ENCODE results near the gene HPRT1.
A peak's percentile ranks its signal among the peaks of the same experiment; 100 is the strongest.

The HPRT1 gene

DNA sequence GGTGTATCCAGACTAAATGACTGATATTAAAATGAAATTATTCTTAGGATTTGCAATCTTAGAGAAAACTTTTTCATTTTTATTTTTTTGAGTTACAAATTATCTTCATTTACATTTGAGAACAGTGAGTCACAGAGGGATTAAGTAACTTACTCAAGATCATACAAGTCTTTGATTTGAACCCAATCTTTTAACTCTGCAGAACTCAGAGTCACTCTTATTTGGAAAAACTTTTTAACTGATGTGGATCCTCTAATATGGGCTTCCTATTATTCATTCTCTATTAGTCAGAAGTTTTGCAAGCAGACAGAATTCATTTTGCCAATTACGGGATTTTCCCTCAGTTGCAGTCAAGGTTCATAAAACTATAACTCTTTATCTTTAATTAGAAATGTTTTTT, 20.1 kb downstream of the HPRT1 start:
- DNase-seq: no peak

DNA sequence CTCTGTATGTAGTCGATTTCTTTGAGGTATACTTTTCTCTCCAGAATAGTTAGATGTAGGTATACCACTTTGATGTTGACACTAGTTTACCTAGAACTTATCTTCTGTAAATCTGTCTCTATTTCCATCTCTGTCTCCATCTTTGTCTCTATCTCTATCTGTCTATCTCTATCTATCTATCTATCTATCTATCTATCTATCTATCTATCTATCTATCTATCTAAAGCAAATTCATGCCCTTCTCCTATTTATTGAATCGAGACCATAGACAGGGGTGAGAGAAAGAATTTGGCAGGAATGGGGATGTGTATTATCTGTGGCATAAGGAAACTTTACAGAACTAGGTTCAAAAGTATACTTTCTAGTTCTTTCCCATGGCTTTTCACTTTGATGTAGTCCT, 21.4 kb downstream of the HPRT1 start:
- no peak for DNase-seq

DNA sequence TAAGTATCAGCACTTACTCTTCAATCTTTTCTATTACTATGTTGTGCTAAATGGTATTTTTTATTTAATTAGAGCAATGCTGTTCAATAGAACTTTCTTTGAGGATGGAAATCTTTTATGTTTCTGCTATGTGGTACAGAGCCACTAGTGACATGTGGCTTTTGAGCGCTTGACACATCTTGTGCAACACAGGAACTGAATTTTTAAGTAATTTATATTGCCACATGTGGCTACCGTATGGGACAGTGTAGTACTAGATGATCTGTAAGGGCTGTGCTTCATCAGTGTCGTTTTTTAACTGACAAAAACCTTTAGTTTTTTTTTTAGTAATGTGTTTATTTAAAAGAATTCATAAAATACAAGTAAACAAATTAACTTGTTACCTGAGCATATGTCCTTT, 22.4 kb downstream of the HPRT1 start:
- DNase-seq: peak; percentile 3

DNA sequence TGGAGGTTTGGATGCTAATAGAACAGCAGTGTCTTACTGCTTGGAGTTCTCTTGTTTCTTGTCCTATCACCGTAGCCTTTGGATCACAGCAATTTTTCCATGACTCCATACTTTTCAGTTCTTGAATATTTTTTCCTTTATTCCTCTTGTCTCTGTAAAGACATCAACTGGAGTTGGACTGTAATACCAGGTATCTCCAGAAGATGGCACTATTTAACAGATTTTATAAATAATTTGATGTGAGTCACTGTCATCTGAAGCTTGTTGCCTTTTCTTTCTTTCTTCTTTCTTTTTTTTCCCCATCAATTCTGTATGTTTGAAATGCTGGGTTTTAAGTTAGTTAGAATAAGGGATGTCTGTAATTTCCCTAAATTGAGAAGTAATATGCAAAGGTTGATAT, 24.1 kb downstream of the HPRT1 start:
- no peak for DNase-seq

DNA sequence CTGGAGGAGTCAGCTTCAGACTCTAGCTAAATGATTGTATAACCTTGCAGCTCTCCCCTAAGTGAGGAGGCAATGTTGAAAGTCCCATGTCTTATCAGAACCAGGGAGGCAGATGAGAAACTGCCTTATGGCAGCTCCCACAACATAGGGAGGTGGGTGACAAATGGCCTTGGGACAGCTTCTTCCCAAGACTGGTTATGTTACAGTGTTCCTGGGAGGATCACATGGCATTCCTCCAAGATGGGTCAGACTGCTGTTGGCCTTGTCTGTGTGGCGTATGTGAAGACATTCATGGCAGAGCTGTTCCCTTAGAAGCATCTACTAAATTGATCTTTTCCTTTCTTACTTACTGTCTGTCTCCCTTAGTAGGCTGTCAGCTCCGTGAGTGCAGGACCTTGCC, 42.0 kb downstream of the HPRT1 start:
- DNase-seq: no peak

DNA sequence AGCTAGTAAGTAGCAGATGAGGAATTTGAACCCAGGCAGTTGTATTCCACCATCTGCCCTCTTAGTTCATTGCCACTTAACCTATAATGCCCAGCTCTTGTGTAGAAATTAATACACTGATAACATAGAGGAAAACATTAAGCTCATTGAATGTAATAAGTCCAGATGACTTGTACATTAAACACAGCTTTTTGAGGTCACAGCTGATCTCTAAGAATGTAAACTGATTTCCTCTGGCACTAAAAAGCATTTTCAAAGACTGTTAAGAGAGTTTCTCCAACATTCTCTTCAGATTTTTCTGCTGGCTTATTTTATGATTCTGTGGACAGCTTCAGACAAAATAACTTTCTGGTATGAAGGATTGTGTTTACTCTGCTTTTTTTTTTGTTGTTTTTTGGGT, 42.7 kb downstream of the HPRT1 start:
- no peak for DNase-seq

DNA sequence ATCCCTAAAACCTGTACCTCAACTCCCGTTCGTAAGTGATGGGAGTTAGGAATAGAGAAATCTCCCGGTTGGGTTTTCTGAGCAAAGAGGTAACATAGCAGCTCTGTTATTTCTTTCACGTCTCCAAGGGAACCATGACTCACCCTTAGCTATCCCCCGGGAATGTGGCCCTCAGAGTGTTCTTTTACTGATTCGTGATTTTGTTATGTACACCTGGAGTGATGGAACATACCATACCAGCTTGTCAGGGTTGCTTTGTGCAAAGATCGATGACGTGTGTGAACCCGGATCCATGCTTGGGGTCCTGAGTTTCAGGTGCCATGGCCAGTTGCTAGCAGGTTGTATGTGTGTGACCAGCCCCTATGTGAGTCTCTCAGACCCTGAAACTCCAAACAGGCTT, 52.6 kb downstream of the HPRT1 start:
- no peak for DNase-seq

DNA sequence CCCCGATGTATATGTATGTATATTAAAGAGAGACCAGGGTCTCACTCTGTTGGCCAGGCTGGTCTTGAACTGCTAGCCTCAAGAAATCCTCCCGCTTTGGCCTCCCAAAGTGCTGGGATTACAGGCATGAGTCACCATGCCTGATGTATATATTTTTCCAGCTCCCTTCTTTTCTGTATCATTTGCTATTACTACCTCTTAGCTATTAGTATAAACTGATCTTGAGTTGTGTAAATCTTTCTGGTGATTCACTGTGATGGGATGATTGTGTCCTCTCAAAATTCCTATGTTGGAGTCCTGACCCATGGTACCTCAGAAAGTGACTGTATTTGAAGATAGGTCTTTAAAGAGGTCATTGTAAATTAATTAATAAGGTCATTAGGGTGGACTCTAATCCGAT, 53.1 kb downstream of the HPRT1 start:
- no peak for DNase-seq

DNA sequence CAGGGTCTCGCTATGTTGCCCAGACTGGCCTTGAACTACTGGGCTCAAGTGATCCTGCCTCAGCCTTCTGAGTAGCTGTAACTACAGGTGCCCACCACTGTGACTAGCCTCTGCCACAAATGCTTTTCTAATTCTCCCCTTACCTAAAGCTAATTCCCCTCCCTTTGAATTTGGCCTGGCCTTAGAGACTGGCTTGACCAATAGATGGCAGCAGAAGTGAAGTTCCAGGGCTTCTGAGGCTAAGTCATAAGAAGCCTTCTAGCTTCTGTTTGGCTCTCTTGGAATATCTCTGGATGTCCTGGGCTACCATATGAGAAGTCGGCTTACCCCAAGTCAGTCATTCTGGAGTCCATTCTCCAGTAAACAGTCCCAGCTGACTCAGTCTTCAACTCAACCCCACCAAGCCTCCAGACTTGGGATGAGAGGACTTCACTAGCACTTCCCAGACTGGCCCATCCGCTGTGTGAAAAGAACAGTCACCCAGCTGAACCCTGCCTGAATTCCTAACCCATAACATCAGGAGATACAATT, 61.0 kb downstream of the HPRT1 start:
- DNase-seq: no peak

DNA sequence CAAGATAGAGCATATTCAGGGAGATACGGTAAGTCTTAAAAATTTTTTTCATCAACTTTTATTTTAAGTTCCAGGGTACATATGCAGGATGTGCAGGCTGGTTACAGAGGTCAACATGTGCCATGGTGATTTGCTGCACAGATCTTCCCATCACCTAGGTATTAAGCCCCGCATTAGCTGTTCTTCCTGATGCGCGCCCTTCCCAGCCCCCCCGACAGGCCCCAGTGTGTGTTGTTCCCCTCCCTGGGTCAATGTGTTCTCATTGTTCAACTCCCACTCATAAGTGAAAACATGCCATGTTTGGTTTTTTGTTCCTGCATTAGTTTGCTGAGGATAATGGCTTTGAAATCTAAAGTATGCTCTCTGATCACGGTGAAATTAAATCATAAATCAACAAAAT, 64.2 kb downstream of the HPRT1 start:
- no peak for DNase-seq

DNA sequence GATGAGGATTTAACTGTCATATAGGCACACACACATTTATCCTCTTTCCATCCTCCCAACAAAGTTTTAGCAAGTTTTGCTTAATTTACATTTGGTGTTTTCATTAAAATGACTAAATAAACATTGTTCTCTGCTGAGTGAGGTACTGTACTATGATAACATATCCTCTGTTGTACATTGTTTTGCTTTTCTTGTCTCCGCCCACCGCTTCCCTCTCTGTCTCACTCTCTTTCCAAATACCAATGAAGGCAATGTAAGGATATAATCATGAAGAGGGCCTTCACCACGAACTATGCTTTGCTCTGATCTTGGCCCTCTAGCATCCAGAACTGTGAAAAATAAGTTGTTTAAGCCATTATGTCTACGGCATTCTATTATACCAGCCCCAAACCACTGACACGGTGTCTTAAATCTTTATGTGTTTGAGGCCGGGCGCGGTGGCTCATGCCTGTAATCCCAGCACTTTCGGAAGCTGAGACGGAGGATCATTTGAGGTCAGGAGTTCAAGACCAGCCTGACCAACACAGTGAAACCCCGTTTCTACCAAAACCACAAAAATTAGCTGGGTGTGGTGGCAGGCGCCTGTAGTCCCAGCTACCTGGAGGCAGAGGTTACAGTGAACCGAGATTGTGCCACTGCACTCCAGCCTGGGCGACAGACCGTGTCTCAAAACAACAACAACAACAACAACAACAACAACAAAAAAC, 65.3 kb downstream of the HPRT1 start:
- no peak for DNase-seq

DNA sequence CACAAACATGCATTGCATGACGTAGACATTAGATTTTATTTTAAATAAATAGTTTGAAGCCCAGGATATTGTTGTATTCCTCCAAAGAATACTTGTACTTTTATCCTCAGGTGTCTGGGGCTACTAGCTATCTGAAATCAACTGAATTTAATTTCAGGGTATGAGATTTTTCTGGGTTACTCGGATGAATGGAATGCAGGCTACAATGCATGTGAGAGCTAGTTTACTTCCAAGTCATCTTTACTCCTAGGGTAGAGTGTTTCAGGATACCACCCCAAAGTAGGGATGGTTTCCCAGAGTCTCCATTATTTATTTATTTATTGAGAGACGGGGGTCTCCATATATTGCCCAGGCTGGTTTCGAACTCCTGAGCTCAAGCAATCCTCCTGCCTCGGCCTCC, 66.4 kb downstream of the HPRT1 start:
- no peak for DNase-seq

DNA sequence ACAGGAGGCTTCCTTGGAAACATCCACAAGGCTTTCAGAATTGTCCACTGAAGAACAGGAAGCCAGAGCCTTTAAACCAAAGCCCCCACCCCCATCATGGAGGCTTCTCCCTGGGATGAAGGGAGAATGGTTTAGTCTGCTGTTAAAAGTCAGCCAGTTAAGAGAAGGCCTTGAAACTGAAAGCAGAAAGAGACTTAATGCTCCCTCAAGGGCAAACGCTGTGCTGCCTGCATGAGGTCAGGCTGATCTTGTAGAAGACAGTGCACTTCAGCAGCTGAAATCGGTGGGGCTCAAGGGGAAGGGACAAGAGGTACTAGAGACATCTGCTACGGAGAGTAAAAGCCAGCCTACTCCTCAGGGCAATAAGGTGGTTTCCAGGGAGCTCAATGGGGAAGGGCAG, 69.0 kb downstream of the HPRT1 start:
- no peak for DNase-seq

DNA sequence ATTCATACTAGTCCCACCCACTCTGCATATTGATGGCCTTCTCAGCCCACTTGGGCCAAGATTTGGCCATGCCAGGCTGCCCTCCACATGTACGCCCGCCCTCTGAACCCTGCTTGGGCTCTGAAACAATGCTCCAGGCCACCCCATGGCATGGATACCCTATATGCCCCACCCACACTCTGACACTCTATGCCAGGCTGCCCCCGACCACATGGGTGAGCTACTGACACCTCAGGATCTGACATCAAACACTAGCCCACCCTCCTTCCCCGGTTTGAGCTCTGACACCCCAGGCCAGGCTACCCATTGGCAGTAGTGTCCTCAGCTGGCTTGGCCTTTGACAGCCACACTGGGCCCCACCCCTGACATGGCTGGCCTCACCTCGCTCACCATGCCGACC, 69.5 kb downstream of the HPRT1 start:
- no peak for DNase-seq

DNA sequence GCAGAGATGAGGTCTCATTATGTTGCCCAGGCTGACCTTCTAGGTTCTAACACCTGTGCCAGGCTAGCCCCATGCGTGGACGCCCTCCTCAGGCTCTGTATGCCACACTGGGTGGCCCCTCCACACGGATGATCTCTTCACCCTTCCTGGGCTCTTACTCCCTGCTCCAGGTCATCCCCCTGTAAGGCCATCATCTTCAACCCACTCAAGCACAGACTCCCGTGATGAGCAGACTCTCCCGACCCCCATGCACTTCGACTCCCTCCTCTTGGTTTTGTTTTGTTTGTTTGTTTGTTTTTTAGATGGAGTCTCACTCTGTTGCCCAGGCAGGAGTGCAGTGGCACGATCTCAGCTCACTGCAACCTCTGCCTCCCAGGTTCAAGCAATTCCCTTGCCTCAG, 70.9 kb downstream of the HPRT1 start:
- no peak for DNase-seq

DNA sequence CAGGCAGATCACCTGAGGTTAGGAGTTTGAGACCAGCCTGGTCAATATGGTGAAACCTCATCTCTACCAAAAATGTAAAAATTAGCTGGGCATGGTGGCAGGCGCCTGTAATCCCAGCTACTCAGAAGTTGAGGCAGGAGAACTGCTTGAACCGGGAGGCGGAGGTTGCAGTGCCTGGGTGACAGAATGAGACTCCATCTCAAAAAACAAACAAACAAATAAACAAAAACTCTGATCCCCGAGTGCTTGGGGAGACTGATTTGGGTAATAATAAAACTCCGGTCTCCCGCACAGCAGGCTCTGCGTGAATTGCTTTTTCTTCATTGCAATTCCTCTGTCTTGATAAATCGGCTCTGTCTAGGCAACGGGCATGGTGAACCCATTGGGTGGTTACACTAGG, 73.4 kb downstream of the HPRT1 start:
- no peak for DNase-seq

DNA sequence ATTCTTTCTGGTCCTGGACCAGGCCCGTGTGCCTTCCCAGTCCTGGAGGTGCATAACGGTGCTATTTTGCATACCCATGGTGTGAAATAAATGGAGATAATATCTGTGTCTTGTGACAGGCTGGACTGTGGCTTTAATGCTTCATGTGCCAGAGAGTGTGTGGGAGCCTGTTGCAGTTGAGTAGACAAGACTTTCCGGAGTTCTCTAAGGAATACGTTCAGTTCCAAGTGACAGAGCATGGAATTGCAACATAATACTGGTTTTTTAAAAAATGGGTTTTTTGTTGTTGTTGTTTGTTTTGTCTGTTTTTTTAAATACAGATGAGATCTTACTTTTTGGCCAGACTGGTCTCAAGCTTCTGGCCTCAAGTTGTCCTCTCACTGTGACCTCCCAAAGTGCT, 74.0 kb downstream of the HPRT1 start:
- DNase-seq: no peak

DNA sequence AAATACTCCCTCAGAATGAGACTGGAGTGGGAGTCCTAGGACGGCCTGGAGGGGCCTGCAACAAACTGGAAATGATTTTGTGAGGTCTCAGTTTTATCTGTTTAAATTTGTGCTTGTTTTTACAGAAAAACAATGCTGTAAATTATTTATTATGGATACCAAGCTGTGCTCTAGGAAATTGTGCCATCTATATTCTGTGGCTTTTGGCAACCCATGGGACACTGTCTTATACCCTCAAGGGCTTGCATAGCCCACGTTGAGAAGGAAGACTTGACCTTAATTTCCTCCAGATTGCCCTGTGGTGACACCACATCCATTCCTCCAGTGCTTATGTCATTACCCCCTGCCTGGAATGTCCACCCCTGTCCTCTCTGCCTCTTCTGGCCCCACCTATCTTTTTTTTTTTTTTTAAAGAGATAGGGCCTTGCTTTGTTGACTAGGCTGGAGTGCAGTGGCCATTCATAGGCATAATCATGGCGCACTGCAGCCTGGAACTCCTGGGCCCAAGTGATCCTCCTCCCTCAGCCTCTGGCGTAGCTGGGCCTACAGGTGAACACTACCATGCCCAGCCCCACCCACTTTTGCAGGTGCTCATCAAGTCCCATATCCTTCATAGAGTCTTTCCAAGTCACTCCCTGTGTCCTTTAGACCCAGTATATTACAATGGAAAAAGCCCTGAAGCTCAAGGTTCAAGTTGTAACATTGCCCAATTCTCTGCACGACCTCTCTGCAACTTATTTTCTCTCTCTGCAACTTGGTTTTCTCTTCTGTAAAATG, 77.4 kb downstream of the HPRT1 start:
- DNase-seq: no peak

DNA sequence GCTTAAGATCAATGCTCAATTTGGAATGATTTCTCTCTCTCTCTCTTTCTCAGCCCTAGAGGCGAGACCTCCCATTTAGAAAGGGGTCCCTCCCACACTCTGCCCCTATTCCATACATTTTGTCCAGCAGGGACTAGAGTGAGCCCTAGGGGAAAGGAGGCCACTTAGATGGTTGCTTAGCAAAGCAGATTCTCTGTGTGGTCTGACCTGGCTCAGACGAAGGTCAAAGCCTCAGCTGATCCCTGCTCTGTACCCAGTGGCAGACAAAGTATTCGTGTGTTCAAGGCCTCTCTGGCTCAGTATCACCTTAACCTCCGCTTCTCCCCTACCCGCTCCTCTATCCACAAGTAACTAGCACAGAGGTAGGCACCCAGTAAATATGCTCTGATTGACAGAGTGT, 78.4 kb downstream of the HPRT1 start:
- no peak for DNase-seq

DNA sequence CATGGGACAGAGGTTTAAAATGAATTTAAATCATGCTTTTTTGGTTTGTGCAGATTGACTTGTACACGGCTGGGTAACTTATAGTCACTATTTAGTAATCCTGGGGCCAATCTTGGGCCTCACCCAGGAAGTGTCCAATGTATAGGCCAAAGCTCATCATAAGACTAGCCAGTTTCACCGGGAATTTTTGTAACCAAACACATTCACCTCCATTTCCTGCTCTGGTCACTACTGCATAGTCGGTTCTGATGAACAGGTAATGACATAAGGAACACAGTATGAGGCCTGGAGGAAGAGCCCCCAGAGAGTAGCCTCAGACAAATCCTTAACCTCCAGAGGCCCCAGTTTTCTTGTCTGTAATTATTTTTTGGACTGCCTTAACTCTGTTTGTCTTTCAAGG, 81.9 kb downstream of the HPRT1 start:
- no peak for DNase-seq

DNA sequence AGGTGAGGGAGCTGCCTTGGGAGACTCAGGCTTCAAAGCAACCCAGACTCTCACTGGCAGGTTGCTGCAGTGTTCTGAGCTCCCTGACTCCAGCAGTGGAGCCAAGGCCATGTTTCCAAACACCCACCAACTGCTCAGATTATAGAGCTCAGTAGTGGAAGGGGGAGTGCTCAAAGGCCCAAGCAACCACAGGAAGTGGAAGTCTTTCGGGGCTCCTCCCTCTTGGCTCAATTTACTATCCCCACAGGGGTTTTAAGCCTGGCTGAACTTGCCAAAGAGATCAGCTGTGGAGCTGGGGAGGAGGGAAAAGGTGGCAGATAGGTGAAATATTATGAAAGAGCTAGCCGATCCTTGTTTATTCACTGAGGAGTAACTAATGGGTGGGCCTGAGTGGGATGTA, 82.5 kb downstream of the HPRT1 start:
- no peak for DNase-seq

DNA sequence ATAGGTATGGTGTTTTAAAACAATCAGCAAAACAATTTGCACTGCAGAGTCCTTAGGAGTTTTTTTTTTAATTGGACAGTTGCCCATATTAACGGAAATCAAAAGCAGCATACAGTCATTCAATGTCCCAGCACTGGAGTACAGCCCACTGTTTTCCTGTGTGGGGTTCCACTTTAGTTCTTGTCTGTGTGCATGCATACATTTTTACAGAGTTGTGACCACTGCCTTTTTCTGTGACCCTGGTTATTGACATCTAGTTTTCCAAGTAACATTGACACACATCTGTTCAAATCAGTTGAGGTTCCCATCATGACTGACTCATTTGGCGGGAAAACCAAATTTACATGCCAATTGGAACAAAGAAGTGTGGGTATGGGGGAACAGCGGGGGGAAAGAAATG, 83.3 kb downstream of the HPRT1 start:
- no peak for DNase-seq

DNA sequence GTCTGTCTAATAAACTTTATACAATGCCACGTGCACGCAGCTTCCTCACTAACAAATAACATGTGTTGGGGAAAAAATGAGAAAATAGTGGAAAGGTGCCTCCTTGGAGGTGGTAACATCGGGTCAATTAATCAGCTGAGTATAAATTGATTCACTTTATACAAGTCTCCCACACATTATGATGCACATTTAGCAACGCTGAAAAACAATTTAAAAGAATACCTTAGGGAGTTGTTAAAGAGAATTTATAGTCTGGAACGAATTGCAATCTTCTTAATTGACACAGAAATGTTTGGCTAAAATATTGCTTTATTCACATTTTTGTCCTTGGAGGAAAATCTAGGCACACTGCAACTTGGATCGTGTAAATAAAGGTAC, 84.2 kb downstream of the HPRT1 start:
- no peak for DNase-seq

DNA sequence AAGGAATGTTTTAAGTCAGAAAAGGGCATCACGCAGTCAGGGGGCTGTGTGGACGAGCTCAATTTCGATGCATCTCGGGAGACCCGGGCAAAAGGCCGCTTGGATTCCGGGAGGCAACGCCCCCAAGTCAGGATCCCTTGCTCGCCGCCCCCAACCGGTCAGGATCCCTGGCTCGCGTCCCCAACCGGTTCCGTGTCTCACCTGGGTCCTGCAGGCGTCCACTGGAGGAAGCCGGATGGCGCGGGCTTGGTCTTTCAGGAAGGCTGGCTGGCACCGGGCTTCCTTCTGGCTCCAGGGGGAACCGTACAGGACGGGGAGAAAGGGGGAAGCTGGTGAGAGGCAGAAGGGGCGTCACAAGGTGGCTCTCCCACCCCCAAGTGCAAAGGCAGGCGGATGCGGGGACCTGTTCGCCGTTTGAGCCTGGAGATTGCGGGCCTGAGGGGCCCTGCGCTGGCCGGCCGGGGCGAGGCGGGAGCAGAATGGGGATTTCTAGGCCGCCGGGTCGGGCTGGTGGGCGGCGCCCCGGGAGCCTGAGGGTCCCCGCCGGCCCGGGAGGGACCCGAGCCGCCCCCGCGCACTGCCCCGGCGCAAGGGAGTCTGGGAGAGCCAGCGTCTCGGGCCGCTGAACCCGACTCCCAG, 84.7 kb downstream of the HPRT1 start:
- DNase-seq: no peak

All from SIG-M5 (cell line).